HG02588 (cell line): ENCODE data around the gene GKN2.
A peak's percentile ranks its signal among the peaks of the same experiment; 100 is the strongest.
"Not testable (repeated sequence)": the region's sequence is repeated elsewhere in the genome, so short reads cannot be mapped to it uniquely, and the experiment has no call there.

Source experiments
- ATAC-seq: cut with Tn5 transposase; IDR thresholded peaks from one replicate; pipeline ENCODE4 v1.9.1; 2021; ENCODE audit warnings: mild to moderate bottlenecking, moderate library complexity; ENCODE audit not compliant: unreplicated experiment

Gene GKN2

DNA sequence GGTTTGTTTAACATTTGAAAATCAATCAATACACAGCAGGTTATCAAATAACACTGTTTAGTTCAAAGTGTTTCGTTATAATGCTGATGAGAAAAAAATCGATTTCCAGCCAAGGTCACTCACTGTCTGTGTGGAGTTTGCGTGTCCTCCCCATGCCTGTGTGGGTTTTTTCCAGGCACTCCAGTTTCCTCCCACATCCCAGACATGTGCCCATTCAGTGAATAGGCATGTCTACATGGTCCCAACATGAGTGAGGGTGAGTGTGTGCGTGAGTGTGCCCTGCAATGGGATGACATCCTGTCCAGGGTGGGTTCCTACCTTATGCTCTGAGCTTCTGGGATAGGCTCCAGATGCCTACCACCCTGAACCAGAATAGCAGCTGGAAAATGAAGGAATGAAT, 8.7 kb upstream of the GKN2 start:
- no peak for ATAC-seq

DNA sequence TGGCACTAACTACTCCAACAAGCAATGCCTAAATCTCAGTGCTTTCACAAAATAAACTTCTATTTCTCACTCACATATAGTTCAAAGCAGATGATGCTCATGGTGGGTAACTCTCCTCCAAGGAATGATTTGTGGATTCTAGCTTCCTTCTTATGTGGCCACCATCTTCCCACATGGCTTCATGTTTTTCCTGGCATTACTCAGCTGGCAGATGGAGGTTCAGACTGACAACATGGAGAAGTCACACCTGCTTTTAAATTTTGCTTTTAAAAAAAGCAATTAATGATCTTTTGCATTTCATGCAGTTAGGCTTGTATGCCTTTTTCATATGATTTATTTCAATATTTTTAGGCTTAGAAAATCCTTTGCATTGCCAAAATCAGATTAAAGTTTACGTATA, 6.3 kb upstream of the GKN2 start:
- ATAC-seq, result no peak

DNA sequence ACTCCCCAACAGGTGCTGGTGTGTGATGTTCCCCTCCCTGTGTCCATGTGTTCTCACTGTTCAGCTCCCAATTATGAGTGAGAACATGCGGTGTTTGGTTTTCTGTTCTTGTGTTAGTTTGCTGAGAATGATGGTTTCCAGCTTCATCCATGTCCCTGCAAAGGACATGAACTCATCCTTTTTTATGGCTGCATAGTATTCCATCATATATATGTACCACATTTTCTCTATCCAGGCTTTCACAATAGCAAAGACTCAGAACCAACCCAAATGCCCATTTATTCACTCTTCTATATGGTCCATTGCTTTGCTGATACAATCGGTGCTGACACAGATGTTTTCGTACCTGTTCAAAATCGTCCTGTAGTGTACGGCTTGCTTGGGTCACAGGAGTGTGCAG, 2.7 kb upstream of the GKN2 start:
- not testable (repeated sequence) for ATAC-seq

DNA sequence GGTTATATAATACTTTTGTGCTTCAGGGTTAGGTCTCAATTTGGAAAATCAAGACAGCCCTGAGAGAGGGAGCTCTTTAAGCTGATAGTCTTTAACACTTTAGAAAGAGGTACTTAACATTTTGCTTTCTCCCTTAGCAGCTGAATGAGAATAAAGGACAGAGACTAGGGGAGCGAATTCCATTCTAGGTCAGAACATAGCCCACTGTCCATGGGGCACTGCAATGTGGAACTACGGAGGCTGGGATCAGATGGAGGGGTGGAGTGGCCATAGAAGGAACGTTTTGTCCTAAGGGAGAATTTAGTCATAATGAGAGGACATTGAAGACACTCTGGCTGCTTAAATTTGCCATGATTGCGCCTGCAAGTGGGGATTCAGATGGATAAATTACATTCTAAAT, 794 bp downstream of the GKN2 start:
- ATAC-seq, result no peak

DNA sequence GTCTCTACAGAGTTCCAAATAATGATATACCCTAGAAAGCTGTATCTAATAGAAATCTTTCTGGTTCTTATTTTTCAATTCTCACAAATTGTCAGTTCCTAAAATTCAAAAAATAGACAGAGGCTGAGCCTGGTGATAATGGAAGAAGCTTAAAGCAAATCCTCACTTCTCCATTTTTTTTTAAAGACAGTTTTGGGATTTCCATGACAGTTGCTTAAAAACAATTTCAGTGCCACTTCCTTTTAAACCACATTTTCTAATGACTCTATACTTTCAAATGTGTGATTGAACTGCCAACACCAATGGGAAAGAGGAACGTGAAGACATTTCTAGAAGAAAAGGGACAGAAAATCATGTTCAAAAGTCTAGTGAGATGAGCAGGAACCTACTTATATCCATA, 4.0 kb downstream of the GKN2 start:
- ATAC-seq, result no peak

DNA sequence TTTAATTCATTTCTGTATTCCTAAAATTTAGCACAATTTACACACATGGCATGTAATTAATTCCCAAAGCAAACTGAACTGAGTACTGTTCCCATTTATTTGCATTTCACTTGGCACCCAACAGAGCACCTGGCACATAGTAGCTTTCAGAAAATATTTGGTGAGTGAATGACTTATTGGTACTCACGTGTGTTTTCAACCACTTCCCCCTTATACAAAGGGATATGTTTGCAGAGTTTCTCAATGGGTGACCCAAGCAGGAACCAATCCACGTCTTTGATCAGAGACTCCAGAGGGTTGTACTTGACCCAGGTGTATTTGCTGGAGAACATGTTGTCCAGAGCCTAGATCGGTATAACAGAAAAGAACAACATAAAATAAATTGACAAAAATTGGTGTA, 6.6 kb downstream of the GKN2 start:
- ATAC-seq, result no peak

DNA sequence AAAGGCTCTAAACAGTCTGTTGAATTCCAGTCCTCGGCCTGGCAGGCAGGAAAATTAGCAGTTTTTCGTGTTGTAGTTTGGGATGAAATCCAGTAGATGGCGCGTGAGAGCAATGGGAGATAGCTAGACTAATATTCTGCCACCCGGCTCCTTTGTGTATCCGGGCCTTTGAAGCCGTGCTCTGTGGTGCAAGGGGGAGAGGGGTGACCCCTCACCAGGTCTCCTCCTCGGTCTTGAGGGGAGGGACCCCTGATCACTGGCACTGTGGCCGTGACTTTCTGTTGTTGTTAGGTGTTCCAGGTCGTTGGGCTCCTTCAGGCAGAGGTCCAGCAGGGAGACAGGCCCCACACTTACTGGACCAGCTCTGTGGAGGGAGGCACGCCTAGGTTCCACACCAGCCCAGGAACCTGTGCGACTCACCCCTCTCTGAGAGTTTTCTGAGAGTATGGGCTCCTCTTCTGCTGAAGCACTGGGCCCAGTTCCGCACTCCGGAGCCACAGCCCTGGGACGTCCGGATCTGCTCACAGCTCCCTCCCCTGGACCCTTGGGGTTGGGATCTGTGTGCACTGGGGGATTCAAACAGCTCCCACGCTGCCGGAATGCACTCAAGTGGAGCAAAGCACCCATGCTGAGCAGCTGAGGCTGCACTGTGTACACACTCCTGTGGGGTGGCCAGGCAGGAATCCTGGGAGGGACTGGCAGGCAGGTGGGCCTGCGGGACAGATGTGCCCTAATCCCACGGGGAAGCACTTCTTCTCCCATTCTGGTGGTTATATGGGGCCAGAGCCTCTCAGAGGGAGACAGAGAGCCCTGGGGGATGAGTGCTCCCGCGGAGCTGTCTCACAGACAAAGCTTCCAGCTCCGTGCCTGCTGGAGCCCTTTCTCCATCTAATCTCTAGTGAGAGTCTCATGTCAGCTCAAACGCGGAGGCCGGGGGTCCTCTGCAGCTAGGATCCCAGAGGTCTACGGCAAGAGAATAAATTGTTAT, 8.8 kb downstream of the GKN2 start:
- no peak for ATAC-seq

DNA sequence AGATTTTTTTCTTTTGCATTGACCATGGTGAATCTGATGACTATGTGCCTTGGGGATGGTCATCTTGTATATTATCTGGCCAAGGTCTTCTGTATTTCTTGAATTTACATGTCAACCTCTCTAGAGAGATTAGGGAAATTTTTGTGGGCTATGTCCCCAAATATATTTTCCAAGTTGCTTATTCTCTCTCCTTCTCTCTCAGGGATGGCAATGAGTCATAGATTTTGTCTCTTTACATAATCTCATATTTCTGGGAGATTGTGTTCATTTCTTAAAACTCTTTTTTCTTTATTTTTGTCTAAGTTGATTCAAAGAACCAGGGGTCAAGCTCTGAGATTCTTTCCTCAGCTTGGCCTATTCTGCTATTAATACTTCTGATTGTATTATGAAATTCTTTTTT, 9.9 kb downstream of the GKN2 start:
- no peak for ATAC-seq

DNA sequence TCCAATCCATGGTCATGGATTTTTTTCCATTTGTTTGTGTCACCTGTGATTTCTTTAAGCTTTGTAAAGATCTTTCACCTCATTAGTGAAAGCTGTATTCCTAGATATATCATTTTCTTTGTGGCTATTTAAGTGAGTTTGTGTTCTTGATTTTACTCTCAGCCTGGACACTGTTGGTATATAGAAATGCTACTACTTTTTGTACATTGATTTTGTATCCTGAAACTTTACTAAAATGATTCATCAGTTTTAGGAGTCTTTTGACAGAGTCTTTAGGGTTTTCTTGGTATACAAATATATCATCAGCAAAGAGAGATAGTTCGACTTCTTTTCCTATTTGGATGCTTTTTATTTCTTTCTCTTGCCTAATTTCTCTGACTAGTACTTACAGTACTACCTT, 12.3 kb downstream of the GKN2 start:
- no peak for ATAC-seq

DNA sequence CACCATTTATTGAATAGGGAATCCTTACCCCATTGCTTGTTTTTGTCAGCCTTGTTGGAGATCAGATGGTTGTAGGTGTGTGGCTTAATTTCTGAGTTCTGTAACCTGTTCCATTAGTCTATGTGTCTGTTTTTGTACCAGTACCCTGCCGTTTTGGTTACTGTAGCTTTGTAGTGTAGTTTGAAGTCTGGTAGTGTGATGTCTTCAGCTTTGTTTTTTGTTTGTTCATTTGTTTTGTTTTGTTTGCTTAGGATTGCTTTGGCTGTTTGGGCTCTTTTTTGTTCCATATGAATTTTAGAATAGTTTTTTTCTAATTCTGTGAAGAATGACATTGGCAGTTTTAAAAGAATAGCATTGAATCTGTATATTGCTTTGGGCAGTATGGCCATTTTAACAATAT, 12.7 kb downstream of the GKN2 start:
- no peak for ATAC-seq

DNA sequence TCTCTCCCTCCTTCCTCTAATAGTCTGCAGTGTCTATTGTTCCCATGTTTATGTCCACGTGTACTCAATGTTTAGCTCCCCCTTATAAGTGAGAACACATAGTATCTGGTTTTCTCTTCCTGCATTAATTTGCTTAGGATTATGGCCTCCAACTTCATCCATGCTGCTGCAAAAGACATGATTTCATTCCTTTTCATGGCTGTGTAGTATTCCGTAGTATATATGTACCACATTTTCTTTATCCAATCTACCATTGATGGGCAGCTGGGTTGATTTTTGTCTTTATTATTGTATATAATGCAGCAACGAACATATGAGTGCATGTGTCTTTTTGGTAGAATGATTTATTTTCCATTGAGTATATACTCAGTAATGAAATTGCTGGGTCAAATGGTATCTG, 13.8 kb downstream of the GKN2 start:
- no peak for ATAC-seq

DNA sequence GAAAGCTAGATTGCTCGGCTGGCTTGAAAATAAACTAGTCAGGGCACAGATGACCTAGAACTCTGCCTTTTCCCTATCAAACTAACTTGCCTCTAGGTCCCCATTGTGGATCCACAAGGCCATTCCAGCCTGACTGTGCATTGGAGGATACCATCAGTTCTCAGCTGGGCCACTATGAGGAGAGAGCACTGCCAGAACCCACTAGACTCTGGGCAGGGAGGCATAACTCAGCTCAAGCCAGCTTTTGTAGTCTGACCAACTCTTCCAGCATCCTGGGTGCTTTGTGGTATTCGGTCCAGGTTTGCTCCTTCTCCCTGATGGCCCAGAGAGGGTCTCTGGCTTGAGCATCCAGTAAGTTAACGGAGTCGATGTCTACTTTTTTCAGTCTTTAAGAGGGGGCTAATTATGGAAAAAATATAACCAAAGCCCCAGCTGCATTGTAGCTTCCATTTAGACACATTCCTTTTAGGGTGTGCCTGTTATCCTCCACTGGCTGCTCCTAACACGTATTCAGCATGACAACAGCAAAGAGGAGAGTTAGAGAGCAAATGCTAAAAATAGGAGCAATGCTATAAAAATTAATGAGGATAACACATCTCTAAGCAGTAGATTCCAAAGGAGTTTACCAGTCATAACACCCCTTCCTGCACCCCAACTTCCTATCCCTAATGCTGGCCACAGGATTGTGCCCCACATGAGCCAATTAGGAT, 15.2 kb downstream of the GKN2 start:
- ATAC-seq, result no peak

DNA sequence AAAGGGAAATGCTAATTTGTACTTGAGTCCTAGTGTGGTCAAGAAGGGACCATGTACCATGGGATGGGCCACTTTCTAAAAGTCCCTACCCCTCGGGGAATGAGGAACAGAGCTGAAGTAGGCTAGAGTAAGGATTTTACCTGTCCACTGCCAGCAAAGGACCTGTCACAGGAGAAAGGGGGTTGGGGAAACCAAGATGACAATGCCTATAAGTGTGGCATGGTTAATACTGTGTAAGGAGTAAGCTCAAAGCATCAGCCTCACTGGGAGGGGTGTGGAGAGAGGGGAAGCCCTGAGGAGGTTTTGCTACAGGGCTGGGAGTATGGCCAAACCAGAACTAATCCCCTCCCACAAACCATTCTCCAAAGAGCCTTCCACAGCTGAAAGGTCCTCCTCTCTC, 15.8 kb downstream of the GKN2 start:
- no peak for ATAC-seq

DNA sequence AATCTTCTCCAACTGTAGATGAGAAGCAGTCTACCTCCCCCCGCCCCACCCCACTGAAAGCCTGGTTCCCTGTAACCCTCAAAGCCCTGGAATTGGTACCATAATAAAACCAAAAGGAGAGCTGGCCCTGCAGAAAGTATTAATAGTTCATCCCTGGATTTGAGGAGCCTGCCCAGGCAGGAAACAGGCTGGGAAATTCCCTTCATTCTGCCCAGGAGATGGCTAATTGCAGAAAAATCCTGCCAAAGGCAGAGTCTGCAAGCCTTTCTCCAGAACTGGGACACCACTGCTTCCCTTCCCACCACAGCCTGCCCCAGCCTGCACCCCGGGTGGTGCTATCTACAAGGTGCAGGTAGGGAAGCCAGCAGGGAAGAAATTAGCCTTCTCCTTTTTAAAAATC, 16.3 kb downstream of the GKN2 start:
- ATAC-seq, result no peak

DNA sequence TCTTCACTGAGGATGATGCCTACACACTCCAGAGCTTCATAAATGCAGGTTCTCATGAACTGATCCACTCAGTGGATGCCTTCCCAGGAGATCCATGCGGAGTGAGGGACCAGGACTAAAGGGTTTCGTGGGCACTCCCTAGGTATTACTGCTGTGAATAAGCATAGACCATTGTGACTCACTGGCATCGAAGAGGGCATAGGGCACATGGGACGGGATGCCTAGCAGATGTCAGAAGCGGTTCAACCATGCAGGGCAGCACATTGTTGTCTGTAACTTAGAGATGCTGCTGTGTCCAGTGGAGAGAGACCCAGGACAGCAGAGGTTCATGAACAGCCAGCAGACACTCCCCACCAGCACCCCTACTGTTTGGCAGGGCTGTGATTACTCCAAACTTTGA, 17.2 kb downstream of the GKN2 start:
- no peak for ATAC-seq

DNA sequence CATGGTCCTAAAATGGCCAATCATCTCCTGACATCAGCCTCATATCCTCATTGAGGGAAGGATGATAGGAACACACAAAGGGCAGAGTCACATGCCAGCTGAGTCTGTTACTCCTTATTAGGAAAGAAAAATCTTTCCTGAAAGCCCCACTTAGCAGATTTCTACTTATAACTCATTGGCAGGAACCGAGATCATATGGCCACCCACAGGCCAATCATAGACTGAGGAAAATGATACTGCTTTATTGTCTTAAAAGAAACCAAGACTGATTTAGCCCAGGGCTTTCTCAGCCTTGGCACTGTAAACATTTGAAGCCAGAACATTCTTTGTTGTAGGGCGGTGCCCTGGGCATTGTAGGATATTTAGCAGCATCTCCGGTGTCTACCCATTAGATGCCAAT, 18.7 kb downstream of the GKN2 start:
- no peak for ATAC-seq

DNA sequence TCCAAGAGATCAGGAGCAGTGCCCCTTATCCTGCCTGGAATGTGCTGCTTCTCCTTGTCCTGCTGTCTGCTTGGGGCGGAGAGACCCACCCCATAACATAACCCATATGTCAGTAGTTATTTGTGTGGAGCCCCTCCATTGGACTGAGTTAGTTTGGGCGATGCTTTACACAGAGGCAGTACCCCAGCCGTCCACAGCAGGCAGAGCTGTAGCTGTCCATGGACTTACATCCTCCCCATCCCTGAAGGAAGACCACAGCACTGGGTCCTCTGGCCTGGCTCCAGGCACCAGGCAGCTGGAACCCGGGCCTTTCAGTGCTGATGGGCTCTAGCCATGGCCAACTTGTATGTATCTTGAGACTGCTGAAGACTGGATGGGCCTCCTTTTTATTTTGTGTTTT, 20.3 kb downstream of the GKN2 start:
- no peak for ATAC-seq

DNA sequence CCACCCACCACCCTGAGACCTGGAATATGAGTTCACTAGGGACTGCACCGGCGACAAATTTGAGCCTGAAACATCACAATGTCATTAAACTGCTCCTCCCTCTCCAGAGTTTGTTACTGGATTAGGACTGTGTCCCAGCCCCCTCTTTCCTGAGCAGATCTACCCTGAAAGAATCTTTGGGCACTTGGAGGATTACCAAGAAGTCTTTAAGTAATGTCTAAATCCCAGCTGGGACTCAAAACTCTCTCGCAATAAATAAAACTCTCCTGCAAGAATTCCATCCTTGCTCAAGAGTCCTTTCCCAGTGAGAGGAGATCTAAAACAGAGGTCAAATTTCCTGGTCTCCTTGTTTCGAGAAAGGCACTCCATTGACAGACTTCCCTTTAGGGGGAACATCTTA, 20.9 kb downstream of the GKN2 start:
- ATAC-seq, result no peak

DNA sequence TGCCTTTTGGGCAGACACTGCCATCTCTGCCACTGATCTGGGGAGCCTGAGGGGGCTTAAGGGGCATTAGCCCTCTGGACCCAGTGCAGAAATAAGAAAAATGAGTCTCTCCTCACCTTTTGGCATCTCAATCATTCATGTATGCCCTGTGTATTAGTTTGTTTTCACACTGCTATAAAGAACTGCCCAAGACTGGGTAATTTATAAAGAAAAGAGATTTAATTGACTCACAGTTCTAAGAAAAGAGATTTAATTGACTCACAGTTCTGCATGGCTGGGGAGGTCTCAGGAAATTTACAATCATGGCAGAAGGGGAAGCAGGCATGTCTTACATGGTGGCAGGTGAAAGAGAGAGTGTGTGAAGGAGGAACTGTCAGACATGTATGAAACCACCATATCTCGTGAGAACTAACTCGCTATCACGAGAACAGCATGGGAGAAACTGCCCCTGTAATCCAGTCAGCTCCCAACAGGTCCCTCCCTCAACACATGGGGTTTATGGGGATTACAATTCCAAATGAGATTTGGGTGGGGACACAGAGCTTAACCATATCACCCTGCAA, 21.5 kb downstream of the GKN2 start:
- ATAC-seq, result no peak

DNA sequence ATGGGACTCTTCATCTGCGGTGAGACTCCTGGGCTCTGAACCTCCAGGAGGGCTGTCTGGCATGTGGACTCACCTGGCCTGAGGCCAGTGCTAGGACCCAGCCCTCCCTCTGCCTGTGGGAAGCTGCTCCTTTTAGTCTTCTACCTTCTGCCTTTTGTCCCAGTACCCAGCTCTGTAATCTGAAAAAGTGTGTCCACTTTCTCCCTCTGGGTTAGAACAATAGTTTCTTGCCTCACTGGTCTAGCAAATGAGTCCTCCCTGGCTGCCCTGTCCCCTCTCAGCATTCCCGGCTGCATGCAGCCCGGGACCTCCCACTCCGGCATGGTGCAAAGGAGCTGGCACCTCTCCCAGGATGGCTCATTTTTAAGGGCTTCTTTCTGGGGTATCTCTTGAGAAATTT, 25.9 kb downstream of the GKN2 start:
- no peak for ATAC-seq

DNA sequence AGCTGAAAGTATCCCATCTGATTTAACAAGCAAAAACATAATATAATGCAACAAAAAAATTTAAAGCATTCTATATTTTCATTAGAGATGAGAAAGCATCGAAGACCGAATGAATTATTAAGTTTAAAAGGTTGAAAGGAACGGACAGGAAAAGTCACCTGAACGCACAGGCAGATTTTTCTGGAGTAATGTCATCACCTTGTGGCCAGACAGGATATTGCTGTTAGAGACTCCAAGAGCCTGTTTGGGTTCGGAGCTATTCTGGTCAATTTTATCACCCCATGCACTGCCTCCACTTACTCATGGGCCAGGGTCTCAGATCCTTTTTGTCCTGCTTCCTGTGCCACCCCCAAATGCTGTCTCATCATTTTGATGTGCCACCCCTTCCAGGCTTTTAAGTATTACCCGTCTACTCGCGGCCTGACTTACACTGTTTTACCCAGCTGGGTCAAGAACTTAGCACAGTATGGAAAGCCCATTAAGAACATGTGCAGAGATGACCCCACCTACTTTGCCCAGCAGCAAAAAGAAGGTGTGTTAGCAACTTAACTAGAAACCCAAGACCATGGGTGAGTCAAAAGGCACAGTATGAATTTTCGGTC, 27.3 kb downstream of the GKN2 start:
- ATAC-seq, result peak; percentile 60

DNA sequence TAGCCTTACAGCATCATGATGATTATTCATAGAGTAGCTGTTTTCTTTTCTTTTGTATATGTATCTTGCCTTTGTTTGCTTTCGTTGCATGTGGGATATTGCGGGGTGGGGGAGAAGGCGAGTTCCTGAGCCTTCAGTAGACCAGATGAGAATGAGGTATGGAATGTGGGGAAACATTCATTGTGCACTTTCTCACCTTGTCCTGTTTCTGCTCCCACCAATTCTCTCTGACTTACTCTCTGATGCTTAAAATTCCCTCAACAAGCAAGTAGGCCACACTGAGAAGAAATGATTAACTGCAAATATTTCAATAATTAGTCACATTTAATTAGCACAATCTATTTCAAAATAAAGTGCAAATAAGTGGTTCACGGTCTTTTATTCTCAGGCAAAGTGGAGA, 31.0 kb downstream of the GKN2 start:
- no peak for ATAC-seq
